HEK293 (cell line): ENCODE data around the gene CNP.
A peak's percentile ranks its signal among the peaks of the same experiment; 100 is the strongest.

ENCODE experiments used
- BCL11A ChIP-seq: fragments of 450-650 bp; formaldehyde crosslinking; IDR thresholded peaks from 2 replicates; pipeline ENCODE4 v1.5.1; 2016; ENCODE audit warnings: low read depth, missing biosample characterization, missing genetic modification characterization
- EGR2 ChIP-seq: fragments of 450-650 bp; formaldehyde crosslinking; IDR thresholded peaks from 2 replicates; pipeline ENCODE4 v1.5.1; 2016; ENCODE audit warnings: low read depth, missing biosample characterization, missing genetic modification characterization
- GLIS2 ChIP-seq: fragments of 450-650 bp; formaldehyde crosslinking; IDR thresholded peaks from 2 replicates; pipeline ENCODE4 v1.5.1; 2016; ENCODE audit warnings: missing biosample characterization, missing genetic modification characterization
- INSM2 ChIP-seq: fragments of 450-650 bp; formaldehyde crosslinking; IDR thresholded peaks from 2 replicates; pipeline ENCODE4 v1.5.1; 2016; ENCODE audit warnings: missing biosample characterization, missing genetic modification characterization
- KLF10 ChIP-seq: fragments of 450-650 bp; IDR thresholded peaks from 2 replicates; pipeline ENCODE4 v1.5.1; 2018; ENCODE audit warnings: missing biosample characterization, mild to moderate bottlenecking, missing genetic modification characterization
- PRDM1 ChIP-seq: fragments of 450-650 bp; formaldehyde crosslinking; IDR thresholded peaks from 2 replicates; pipeline ENCODE4; 2016; ENCODE audit warnings: missing biosample characterization, missing genetic modification characterization
- PRDM10 ChIP-seq: fragments of 450-650 bp; formaldehyde crosslinking; IDR thresholded peaks from 2 replicates; pipeline ENCODE4 v1.5.1; 2016; ENCODE audit warnings: missing biosample characterization, missing genetic modification characterization
- PRDM2 ChIP-seq: fragments of 450-650 bp; formaldehyde crosslinking; IDR thresholded peaks from 2 replicates; pipeline ENCODE4 v1.5.1; 2016; ENCODE audit warnings: missing biosample characterization, missing genetic modification characterization, borderline replicate concordance
- SP3 ChIP-seq: fragments of 450-650 bp; formaldehyde crosslinking; IDR thresholded peaks from 2 replicates; pipeline ENCODE4 v1.5.1; 2016; ENCODE audit warnings: missing biosample characterization, missing genetic modification characterization
- TCF7L2 ChIP-seq: IDR thresholded peaks from 2 replicates; pipeline ENCODE4 v1.6.1; 2011; ENCODE audit warnings: low read depth, mild to moderate bottlenecking, inconsistent platforms, low read length, moderate library complexity, borderline replicate concordance
- ZBTB20 ChIP-seq: fragments of 450-650 bp; formaldehyde crosslinking; IDR thresholded peaks from 2 replicates; pipeline ENCODE4 v1.5.1; 2016; ENCODE audit warnings: missing biosample characterization, missing genetic modification characterization
- ZFP69B ChIP-seq: fragments of 450-650 bp; formaldehyde crosslinking; IDR thresholded peaks from 2 replicates; pipeline ENCODE4 v1.5.1; 2016; ENCODE audit warnings: missing biosample characterization, missing genetic modification characterization
- ZNF10 ChIP-seq: fragments of 450-650 bp; formaldehyde crosslinking; IDR thresholded peaks from 2 replicates; pipeline ENCODE4 v1.5.1; 2017; ENCODE audit warnings: missing biosample characterization, missing genetic modification characterization
- ZNF146 ChIP-seq: fragments of 450-650 bp; formaldehyde crosslinking; IDR thresholded peaks from 2 replicates; pipeline ENCODE4 v1.5.1; 2016; ENCODE audit warnings: missing biosample characterization, missing genetic modification characterization
- ZNF211 ChIP-seq: fragments of 450-650 bp; formaldehyde crosslinking; IDR thresholded peaks from 2 replicates; pipeline ENCODE4 v1.5.1; 2016; ENCODE audit warnings: low read depth, missing biosample characterization, missing genetic modification characterization
- ZNF221 ChIP-seq: fragments of 450-650 bp; formaldehyde crosslinking; IDR thresholded peaks from 2 replicates; pipeline ENCODE4 v1.5.1; 2017; ENCODE audit warnings: missing biosample characterization, missing genetic modification characterization, borderline replicate concordance
- ZNF239 ChIP-seq: fragments of 450-650 bp; formaldehyde crosslinking; IDR thresholded peaks from 2 replicates; pipeline ENCODE4 v1.5.1; 2016; ENCODE audit warnings: missing biosample characterization, missing genetic modification characterization
- ZNF366 ChIP-seq: fragments of 450-650 bp; formaldehyde crosslinking; conservative IDR thresholded peaks from 2 replicates; pipeline ENCODE4 v1.5.1; 2016; ENCODE audit warnings: missing biosample characterization, missing genetic modification characterization
- ZNF433 ChIP-seq: fragments of 450-650 bp; formaldehyde crosslinking; IDR thresholded peaks from 2 replicates; pipeline ENCODE4 v1.5.1; 2016; ENCODE audit warnings: missing biosample characterization, missing genetic modification characterization, low read depth
- ZNF626 ChIP-seq: fragments of 450-650 bp; sonication (Bioruptor Pico); formaldehyde crosslinking; IDR thresholded peaks from 2 replicates; pipeline ENCODE4 v1.5.1; 2018; ENCODE audit warnings: missing biosample characterization, missing genetic modification characterization, inconsistent platforms
- ZNF660 ChIP-seq: fragments of 450-650 bp; IDR thresholded peaks from 2 replicates; pipeline ENCODE4 v1.5.1; 2018; ENCODE audit warnings: missing biosample characterization, mild to moderate bottlenecking, missing genetic modification characterization
- ZNF837 ChIP-seq: fragments of 450-650 bp; formaldehyde crosslinking; IDR thresholded peaks from 2 replicates; pipeline ENCODE4 v1.5.1; 2016; ENCODE audit warnings: missing biosample characterization, missing genetic modification characterization
- TF ChIP-seq, protein P1 (sequence below): fragments of 450-650 bp; formaldehyde crosslinking; optimal IDR thresholded peaks from 2 replicates; pipeline ENCODE3; 2016; ENCODE audit warnings: missing biosample characterization, mild to moderate bottlenecking, missing genetic modification characterization
- TF ChIP-seq, protein P2 (sequence below): sonication (generic); formaldehyde crosslinking; IDR thresholded peaks from 2 replicates; pipeline ENCODE4 v1.8.1; 2022; ENCODE audit warnings: mild to moderate bottlenecking, moderate library complexity, missing genetic modification reagents
- TF ChIP-seq, protein P3 (sequence below): fragments of 450-650 bp; IDR thresholded peaks from 2 replicates; pipeline ENCODE4 v1.5.1; 2018; ENCODE audit warnings: missing biosample characterization, missing genetic modification characterization

The CNP gene

DNA sequence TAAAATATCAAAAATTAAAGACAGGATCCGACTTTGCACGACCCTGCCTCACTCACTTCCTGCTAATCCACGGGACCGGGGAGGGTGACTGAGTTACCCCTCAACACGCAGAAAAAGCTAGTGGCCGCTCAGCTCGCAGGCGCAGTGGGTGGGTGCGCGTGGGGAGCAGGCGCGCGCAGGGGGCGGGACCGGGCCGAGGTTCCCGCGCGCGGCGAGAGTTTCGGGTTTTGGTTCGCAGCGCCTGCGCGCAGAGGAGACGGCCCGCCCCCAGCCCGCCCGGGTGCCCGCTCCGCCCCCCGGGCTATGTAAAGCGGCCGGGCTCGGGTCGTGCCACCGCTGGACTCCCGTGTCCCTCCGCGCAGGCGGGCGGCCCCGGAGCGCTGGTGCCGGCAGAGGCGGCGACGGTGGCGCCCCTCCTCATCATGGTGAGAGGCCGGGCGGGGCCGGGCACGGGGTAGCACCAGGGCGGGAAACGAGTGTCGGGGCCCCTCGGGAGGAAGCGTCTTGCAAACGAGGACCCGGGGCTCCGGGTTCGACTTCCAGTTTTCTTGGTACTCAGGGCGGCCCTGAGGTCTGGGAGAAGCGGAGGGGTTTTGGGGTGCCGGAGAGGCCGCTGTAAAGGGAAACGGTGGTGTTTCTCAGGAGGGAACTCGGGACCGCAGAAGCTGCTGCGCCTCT, at the start of gene CNP (continued):
- TF ChIP-seq INSM2 (tag by site-specific recombination), result no peak
- no peak for TF ChIP-seq PRDM1 (tag by site-specific recombination)
- no peak for TF ChIP-seq ZNF211 (tag by site-specific recombination)
- TF ChIP-seq, protein P1, sequence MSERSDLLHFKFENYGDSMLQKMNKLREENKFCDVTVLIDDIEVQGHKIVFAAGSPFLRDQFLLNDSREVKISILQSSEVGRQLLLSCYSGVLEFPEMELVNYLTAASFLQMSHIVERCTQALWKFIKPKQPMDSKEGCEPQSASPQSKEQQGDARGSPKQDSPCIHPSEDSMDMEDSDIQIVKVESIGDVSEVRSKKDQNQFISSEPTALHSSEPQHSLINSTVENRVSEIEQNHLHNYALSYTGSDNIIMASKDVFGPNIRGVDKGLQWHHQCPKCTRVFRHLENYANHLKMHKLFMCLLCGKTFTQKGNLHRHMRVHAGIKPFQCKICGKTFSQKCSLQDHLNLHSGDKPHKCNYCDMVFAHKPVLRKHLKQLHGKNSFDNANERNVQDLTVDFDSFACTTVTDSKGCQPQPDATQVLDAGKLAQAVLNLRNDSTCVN, result peak; percentile 87
- TF ChIP-seq ZBTB20, result peak; percentile 88; the same call in 1 of the 2 replicates
- TF ChIP-seq KLF10 (tag by site-specific recombination), result peak; percentile 91
- no peak for TF ChIP-seq ZNF239 (tag by site-specific recombination)
- TF ChIP-seq ZNF366 (tag by site-specific recombination), result no peak
- 0 out of 2 replicates have a peak, but pooled peaks have one; percentile 32 for TF ChIP-seq ZFP69B (tag by site-specific recombination)
- TF ChIP-seq ZNF837 (tag by site-specific recombination), result no peak
- TF ChIP-seq ZNF221 (tag by site-specific recombination), result no peak
- TF ChIP-seq EGR2 (tag by site-specific recombination), result peak; percentile 68
- TF ChIP-seq, protein P2, sequence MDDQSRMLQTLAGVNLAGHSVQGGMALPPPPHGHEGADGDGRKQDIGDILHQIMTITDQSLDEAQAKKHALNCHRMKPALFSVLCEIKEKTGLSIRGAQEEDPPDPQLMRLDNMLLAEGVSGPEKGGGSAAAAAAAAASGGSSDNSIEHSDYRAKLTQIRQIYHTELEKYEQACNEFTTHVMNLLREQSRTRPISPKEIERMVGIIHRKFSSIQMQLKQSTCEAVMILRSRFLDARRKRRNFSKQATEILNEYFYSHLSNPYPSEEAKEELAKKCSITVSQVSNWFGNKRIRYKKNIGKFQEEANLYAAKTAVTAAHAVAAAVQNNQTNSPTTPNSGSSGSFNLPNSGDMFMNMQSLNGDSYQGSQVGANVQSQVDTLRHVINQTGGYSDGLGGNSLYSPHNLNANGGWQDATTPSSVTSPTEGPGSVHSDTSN (CRISPR knock-in tag), result peak; percentile 52; the same call in 1 of the 2 replicates
- TF ChIP-seq TCF7L2, result no peak
- TF ChIP-seq ZNF433 (tag by site-specific recombination), result no peak
- TF ChIP-seq PRDM2 (tag by site-specific recombination), result no peak
- TF ChIP-seq ZNF146 (tag by site-specific recombination), result no peak
- TF ChIP-seq PRDM10 (tag by site-specific recombination), result no peak
- no peak for TF ChIP-seq ZNF626 (tag by site-specific recombination)
- TF ChIP-seq GLIS2 (tag by site-specific recombination), result peak; percentile 79
- no peak for TF ChIP-seq ZNF10
- no peak for TF ChIP-seq BCL11A
- TF ChIP-seq, protein P3, sequence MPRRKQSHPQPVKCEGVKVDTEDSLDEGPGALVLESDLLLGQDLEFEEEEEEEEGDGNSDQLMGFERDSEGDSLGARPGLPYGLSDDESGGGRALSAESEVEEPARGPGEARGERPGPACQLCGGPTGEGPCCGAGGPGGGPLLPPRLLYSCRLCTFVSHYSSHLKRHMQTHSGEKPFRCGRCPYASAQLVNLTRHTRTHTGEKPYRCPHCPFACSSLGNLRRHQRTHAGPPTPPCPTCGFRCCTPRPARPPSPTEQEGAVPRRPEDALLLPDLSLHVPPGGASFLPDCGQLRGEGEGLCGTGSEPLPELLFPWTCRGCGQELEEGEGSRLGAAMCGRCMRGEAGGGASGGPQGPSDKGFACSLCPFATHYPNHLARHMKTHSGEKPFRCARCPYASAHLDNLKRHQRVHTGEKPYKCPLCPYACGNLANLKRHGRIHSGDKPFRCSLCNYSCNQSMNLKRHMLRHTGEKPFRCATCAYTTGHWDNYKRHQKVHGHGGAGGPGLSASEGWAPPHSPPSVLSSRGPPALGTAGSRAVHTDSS (tag by site-specific recombination), result 0 out of 2 replicates have a peak, but pooled peaks have one; percentile 16
- TF ChIP-seq ZNF660 (tag by site-specific recombination), result peak; percentile 66; the same call in 1 of the 2 replicates
- peak; percentile 75 for TF ChIP-seq SP3 (tag by site-specific recombination)
